GM18861 (cell line): ENCODE measurements around the gene GPSM1.

Experiments used
- ATAC-seq: cut with Tn5 transposase; IDR thresholded peaks from one replicate; pipeline ENCODE4 v1.9.1; 2021; ENCODE audit not compliant: unreplicated experiment

The GPSM1 gene

DNA sequence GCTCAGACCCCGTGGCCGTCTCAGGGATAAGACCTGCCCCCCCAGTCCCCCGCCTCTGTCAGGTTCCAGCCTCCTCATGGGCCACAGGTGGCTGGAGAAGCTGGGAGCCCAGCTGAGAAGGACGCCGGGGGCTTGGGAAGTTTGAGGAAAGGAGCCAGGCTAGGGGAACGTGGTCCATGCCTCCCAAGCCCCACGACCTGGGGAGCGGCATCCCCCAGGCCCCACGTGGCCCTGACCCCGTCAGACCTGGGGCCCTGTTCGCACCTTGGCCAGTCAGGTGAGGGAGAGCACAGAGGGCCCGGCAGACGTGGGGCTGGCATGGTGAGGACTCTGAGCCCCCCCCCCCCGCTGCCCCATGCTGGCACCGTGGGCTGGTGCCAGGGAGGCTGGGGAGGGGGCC is 3.7 kb downstream of the GPSM1 start:
- no peak for ATAC-seq

DNA sequence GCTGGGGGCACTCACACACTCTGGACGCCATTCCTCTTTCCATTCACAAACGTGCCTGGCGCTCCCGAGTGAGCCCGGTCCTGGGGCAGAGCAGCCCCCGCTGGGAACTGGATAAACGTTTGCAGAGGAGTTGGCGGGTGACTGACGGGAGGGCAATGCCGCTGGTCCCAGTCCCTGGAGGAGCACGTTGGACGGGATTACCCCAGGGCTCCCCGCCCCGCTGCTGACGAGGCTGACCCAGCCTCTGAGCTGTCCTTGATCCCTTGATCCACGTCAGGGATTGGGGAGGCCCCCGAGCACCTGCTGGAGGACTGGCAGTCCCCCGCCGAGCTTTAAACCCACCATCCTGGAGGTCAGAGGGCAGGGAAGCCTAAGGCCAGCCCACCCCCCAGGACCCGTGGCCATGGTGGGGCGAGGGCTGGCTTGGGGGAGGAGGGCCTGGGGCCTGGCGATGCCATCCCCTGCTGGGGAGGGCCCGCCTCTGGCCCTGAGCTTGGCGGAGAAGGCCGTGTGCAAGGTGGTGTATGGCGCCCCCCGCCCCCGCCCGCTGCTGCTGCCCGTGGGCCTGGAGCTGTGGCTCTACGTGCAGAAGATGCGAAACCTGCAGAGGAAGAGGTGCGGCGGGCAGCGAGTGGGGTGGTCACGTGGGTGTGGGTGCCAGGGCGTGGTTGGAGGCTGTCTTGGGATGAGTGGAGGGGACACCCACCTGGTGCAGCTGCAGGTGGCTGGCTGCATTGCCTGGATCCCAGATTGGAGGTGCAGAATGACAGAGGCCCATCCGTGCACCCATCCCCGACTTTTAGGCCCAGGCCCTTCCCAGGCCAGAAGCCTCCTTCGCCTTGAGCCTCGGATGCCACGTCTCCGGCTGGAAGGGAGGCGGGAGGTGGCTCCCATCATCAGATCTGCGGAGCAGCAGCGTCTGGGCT is 4.5 kb downstream of the GPSM1 start:
- ATAC-seq: no peak

DNA sequence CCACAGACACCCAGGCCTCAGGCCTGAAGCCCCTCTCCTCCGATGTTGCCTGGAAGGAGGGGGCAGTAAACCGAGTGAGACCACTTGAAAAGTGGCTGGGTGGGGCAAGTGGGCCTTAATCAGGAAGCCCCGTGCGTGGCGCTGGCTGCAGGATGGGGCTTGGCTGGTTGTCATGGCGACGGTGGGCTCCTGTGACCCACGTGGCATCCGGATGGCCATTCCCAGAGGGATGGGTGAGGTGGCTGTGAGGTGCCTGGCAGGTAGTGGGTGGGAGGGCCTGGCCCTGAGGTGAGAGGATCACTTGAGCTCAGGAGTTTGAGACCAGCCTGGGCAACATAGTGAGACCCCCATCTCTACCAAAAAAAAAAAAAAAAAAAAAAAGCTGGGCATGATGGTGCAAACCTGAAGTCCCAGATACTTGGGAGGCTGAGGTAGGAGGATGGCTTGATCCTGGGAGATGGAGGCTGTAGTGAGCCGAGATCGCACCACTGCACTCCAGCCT is 5.2 kb downstream of the GPSM1 start:
- ATAC-seq: no peak

DNA sequence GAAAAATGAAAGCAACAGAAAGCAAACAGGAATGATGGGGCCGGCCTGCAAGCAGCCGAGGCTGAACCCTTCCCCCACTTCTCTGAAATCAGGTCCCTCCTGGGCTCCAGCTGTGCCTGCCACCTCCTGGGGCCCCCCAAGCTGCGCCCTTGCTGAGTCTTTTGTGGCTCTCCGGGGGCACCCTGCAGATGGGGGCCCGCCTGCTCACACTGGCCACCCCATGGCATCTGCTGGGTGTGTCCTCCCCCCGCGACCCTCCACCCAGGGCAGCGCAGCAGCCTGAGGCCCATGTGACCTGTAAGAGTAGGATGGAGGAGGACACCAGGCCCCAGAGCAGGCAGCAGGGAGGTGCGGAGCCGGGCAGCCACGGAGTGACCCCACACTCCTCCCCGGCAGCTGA is 5.7 kb downstream of the GPSM1 start:
- no peak for ATAC-seq

DNA sequence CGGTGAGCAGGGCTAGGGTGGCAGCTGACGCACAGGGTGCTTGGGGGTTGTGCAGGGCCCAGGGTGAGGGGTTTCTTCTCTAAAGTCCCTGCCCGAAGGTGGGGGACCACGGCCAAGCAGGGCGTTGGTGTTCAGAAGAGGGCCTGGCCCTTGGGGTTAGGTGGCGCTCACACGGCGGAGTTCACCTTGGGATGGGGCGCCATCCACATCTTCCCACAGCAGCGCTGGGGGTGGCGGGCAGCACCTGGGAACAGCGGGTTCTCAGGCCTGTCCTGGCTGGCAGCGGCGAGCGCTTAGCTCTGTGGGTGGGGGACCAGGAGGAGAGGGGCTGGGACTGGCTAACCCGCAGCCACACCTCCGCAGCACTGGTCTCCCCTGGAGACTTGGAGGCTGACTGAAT is 6.1 kb downstream of the GPSM1 start:
- no peak for ATAC-seq

DNA sequence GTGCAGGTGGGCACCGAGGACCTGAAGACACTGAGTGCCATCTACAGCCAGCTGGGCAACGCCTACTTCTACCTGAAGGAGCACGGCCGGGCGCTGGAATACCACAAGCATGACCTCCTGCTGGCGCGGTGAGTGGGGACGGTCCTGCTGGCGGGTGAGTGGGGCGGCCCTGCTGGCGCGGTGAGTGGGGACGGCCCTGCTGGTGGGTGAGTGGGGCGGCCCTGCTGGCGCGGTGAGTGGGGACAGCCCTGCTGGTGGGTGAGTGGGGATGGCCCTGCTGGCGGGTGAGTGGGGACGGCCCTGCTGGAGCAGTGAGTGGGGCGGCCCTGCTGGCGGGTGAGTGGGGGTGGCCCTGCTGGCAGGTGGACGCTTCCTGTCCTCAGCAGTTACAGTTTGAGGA is 7.2 kb downstream of the GPSM1 start:
- ATAC-seq: no peak

DNA sequence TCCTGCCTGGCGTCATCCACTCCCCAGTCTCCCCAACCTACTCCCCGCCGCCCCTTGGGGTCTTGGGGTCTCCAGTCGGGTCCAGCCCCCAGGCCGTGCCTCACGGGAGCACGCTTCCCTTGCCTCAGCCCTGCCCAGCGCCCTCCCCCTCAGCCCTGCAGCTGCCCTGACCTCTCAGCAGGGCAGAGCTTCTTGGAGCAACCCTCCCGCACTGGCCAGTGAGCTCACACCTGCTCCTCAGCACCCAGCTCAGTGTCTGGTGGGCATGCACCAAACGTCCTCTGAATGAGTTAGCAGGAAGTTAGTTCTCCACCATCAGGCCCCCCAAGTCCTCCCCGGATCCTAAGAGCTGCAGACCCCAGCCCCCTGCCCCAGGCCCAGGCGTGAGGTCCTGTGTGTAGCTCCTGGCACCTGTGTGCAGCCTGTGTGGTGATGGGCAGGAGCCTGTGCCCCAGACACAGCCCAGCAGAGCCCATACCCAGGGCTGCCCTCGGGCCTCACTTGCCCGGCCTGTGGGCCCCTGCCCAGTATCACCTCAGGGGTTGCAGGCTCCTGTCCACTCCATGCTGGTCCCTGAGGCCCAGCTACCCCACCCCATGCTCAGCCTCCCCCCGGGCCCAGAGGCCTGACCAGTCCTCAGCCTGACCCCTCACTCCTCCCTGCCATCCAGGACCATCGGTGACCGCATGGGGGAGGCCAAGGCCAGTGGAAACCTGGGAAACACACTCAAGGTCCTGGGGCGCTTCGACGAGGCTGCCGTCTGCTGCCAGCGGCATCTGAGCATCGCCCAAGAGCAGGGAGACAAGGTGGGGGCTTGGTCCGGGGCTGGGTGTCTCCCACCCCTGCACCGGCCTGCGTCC is 8.2 kb downstream of the GPSM1 start:
- no peak for ATAC-seq

DNA sequence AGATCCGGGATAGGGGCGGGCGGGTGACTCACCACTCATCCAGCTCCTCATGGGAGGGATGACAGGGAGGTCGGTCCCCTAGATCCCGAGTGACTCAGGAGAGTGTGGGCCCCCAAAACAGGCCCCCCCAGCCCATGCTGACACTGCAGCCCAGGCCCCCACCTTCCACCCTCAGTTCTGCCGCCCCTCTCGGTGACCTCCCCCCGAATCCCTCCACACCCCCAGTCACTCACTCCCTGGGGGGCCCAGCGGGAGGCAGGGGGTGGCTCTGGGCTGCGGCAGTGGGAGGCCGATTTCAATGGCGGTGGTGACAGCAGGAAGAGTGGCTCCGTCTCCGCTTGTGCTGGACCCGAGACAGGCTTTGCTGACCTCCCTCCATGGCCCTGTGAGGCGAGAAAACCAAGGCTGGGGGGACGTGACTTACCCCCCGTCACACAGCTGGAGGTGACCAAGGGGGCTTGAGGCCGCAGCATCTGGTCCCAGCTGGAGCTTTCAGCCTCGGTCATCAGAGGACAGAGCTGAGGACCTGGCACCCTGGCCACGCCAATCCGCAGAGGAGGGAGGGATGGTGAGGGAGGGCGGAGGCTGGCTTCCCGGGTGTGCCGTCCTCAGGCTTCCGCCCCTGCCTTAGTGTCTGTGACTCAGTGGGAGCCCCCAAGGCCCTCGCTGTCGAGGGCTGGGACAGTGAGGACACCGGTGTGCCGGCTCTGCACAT is 9.0 kb downstream of the GPSM1 start:
- ATAC-seq: no peak

DNA sequence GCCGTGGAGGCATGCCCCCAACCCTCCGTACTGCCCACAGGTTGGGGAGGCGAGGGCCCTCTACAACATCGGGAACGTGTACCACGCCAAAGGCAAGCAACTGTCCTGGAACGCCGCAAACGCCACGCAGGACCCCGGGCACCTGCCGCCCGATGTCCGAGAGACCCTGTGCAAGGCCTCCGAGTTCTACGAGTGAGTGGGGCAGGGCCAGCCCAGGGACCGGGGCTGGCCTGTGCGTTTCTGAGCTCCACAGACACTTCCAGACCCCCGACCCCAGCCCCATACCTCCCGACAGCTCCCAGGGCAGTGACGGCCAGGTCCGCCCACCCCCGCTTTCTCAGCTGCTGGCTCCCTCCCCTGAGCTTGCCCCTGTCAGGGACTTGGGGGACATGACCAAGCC is 9.5 kb downstream of the GPSM1 start:
- ATAC-seq: no peak

DNA sequence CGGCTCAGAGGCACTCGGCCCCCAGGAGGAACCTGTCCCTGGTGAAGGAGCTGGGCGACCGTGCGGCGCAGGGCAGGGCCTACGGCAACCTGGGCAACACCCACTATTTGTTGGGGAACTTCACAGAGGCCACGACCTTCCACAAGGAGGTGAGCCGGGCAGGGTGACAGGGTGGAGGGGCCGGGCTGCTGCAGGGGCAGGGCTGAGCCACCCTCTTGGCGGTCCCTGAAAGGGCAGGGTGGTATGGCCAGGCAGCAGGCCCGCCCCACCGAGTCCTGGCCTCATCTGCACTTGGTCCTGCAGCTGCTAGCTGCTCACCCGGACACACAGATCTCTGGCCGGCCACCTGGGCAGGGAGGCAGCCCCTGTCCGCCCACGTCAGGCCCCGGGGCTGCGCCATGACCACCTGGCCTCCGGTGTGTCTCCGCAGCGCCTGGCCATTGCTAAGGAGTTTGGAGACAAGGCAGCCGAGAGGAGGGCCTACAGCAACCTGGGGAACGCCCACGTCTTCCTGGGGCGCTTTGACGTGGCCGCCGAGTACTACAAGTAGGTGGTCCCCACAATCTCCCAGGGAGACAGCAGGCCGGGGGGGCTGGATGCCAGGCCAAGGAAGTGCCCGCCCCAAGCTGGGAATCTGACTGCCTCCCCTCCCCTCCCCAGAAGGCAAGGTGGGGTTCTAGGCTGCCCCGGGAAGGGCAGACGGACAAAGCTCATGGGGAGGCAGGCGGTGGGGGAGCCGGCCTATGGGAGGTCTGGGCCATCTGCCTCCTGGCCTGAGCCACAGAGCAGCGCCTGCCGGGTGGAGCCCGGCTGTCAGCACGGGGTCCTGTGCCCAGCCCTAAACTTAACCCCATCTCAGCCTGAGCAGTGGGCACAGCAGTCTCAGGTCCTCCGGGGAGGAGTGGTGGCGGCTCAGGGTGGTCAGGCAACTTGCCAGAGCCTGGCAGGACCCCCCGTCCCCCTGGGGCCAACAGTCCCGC is 10.4 kb downstream of the GPSM1 start:
- ATAC-seq: no peak

DNA sequence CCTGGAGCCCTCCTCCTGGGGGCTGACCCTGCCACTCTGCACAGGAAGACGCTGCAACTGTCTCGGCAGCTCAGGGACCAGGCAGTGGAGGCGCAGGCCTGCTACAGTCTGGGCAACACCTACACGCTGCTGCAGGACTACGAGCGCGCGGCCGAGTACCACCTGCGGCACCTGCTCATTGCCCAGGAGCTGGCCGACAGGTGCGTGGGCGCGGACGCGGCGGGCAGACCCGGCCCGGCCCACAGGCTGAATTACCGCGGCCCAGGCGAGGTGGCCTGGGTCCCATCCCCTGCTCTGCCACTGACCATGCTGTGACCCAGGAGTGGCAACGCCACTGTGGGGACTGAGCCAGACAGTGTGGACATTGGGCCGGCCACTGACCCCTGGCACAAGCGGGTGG is 11.2 kb downstream of the GPSM1 start:
- no peak for ATAC-seq

DNA sequence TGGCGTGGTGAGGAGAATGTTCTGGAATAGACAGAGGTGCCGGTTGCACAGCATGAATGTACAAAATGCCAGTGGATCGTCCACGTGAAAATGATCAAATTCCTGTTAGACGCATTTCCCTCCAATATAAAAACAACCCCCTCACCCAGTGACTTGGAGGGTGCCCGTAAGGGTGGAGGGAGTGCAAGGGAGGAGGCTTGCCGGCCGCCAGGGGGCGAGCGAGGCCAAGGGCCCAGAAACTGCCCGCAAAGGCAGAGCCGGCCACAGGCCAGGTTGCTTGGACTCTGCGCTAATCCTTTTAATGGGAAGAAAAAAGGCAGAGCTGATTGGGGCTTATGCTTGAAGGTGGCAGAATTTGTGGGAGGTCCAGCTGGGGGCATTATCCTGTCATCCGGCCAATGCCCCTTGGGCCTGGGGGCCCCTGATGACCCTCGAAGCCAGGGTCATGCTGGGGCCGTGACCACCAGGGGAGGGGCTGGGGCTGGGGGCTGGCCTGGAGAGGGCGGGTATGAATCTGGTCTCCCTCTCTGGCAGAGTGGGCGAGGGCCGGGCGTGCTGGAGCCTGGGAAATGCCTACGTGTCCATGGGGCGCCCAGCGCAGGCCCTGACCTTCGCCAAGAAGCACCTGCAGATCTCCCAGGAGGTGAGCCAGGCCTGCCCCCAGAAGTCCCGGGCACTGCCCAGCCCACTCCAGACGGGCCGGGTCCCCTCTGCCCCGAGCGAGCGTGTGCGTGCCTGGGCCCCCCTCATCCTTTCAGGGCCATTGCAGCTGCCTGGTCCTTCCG is 12.0 kb downstream of the GPSM1 start:
- no peak for ATAC-seq

DNA sequence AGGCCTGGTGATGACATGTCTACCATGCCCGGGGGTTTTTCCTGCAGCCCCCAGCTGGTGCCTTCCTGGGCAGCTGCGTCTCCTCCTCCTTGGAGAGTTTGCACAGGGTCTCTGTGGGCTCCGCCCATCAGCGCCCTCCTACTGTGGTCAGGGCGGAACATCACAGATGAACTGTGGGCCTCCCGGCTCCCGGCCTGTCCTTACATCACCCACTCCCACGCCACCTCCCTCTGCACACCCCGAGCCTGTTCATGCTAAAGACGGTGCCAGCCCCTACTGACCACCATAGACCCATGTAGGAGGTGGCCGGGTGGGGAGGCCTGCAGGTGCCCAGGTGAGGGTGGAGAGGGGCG is 12.6 kb downstream of the GPSM1 start:
- ATAC-seq: no peak

DNA sequence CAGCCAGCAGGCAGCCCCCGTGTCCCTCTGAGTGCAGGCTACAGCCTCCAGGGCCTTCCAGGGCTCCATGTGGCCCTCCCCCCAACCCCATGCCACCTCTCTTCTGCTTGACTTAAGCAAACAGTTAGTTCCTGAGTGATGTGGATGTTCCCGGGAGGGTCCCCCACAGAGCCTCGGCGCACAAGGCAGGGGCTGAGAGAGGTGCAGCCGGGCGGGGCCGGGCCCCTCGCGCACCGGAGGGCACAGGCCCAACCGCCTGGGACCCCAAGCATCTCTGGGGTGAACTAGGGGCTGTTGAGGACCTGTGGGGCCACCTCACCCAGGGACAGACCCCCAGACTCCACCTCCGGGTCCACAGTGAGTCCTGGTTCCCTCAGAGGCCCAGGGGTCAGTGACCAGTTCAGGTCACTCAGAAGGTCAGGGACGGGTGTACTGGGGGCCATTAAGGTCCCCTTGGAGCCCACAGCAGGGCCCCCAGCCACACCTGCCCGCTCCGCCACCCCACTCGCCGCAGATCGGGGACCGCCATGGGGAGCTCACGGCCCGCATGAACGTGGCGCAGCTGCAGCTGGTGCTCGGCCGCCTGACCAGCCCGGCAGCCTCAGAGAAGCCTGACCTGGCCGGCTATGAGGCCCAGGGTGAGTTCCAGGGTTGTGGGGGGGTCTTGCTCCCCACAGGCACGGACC is 13.2 kb downstream of the GPSM1 start:
- no peak for ATAC-seq

DNA sequence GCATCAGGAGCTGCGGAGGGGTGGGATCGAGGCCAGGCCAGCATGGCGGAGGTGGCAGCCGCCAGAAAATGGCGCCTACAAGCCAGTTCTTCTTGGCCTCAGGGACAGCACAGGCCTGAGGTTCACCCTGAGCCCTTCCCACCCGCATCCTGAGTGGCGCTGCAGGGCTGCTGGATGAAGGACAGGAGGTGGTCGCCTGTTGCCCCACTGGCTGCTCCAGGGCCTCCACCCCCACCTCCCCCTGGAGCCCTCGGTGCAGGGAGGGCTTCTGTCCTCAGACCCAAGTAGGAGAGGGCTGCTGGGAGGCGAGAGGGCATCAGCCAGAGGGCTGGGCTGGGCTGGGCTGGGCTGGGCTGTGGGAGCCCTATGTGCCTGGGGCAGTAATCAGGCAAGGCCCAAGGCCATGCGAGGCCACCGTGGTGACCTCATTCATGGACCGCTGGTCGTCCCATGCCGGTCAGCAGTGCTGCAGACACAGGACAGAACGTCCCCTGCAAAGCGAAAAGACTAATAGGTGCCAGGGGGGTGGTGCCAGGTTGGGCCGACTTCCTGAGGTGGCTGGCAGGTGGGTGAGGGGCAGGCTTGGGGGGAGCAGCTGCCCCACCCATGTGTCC is 13.8 kb downstream of the GPSM1 start:
- no peak for ATAC-seq

DNA sequence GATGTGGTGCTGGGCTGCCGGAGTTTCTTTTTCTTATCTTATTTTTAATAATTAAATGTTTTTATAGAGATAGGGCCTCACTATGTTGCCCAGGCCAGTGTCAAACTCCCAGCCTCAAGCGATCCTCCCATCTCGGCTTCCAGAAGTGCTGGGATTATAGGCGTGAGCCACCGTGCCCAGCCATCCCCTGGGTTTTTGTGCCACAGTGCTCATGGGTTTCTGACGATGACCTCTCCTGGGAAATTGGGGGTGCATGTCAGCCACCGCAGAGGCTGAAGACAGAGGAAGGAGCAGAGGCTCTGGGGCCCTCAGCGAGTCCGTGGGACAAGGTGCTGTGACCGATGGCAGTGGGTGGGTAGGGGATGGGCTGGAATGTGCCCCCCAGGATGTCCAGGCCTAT is 14.4 kb downstream of the GPSM1 start:
- ATAC-seq: no peak

DNA sequence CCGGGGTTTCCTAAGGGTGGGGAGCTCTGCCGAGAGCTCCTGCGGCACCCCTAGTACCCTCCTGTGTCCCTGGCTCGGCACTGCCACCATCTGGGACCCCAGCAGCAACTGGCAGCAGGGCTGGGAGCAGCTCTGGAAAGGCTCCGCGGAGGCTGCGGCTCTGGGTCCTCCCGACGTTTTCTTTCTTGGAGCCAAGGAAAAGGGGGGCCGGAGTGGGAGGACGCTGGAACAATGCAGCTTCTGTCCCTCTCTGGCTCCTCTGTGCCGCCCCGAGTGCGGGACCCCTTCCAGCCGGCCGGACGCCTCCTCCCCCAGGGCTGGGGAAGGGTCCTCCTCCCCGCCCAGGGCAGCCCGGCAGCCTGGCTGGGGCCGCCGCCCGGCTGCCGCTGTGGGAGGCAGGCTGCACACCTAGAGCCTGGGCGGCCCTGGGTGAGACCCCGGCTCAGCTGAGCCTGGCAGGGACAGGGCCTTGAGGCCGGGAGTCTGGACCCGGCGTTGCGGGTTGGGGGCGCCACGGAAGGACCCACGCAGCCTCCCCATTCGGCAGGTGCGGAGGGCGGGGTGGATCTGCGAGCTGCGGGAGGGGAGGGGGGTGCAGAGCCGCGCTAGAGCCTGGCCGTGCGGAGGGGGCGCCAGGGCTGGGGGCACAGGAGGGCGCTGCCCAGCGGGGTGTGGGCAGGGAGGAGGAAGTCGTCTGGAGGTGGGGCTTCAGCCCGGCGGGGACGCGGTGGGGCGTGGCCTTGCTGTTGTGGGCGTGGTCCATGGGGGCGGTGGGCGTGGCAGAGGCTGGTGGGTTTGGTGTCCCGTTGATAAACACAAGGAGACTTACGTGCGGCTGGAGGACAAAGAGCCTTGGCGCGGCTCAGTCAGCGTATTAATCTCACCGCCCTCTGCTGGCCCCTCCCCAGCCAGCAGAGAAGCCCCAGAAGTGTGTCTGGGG is 15.1 kb downstream of the GPSM1 start:
- no peak for ATAC-seq
